ENCODE measurements around the gene ACBD4.

GRCh38 chr17:45101883-45102811 lies 33.3 kb upstream of the ACBD4 start:
- no peak for TF ChIP-seq EZH2 (IDR thresholded peaks at IDR 0.05; ENCODE audit: borderline replicate concordance, control insufficient read depth, low read depth, low read length)
- no peak for TF ChIP-seq CTCF (IDR thresholded peaks at IDR 0.05 in 2 of 3, conservative IDR thresholded peaks at IDR 0.05 in 1 of 3; ENCODE audit: control insufficient read depth in 2 of 3, extremely low read depth in 1 of 3, insufficient read depth in 1 of 3, low read depth in 3 of 3, low read length in 3 of 3)
- TF ChIP-seq POLR2A (IDR thresholded peaks at IDR 0.05; ENCODE audit: low read depth, low read length) = peak; percentile 26; the same call in 1 of the 2 replicates
- no peak for TF ChIP-seq ATF2 (IDR thresholded peaks at IDR 0.05; ENCODE audit: low read length)
- TF ChIP-seq CREB1 (IDR thresholded peaks at IDR 0.05; ENCODE audit: low read depth) = no peak
- TF ChIP-seq EED (IDR thresholded peaks at IDR 0.05; ENCODE audit: low read depth) = no peak
- no peak for TF ChIP-seq TCF12 (IDR thresholded peaks at IDR 0.05; ENCODE audit: low read depth, low read length)

Measured in GM12878 (cell line).